Esophagus muscularis mucosa (tissue), 4 donors: ENCODE results near the gene FAM193A. TPM values are rescaled to one million over a fixed set of nuclear protein-coding genes. Genes with fewer than 3 reads are reported as not detected.

Source experiments
- DNase-seq: peaks from one replicate; pipeline ENCODE4 v3.0.0-alpha.2; 2017; ENCODE audit errors: extremely low spot score
- H3K27ac ChIP-seq, 4 donors: fragments of 200-600 bp; sonication (generic); replicated peaks in 1 of 4; 1 replicate in 3 of 4; 2 replicates in 1 of 4; pipeline ENCODE4 v1.5.1; 2016 to 2019; ENCODE audit warnings: mild to moderate bottlenecking in 1 of 4
- H3K27me3 ChIP-seq, 4 donors: fragments of 200-600 bp; sonication (generic); one replicate each; pipeline versions ENCODE4 v1.5.1 to v1.6.0; 2016 to 2019
- H3K36me3 ChIP-seq, 4 donors: fragments of 200-600 bp; sonication (generic); one replicate each; pipeline ENCODE4 v1.5.1; 2016 to 2019
- H3K4me1 ChIP-seq, 4 donors: fragments of 200-600 bp; sonication (generic); one replicate each; pipeline ENCODE4 v1.5.1; 2016 to 2019
- H3K4me3 ChIP-seq, 4 donors: fragments of 200-600 bp; sonication (generic); 1 replicate in 2 of 4; 2 replicates in 2 of 4; pipeline ENCODE4 v1.5.1; 2016 to 2019; ENCODE audit warnings: mild to moderate bottlenecking in 4 of 4, moderate library complexity in 1 of 4
- H3K9me3 ChIP-seq, 4 donors: fragments of 200-600 bp; sonication (generic); 1 replicate in 3 of 4; 2 replicates in 1 of 4; pipeline ENCODE4 v1.5.1; 2016 to 2019
- CTCF ChIP-seq, 3 experiments: fragments of 200-600 bp in 2 of 3; fragments of 450-650 bp in 1 of 3; sonication (generic) in 2 of 3; IDR thresholded peaks; one replicate each; pipeline ENCODE4 v1.5.1; 2017 to 2019; ENCODE audit warnings: antibody characterized with exemption in 3 of 3, mild to moderate bottlenecking in 2 of 3, moderate library complexity in 1 of 3
- EP300 ChIP-seq: sonication (generic); formaldehyde crosslinking; IDR thresholded peaks from one replicate; pipeline ENCODE4 v1.6.1; 2017; ENCODE audit warnings: antibody characterized with exemption
- POLR2A ChIP-seq: fragments of 450-650 bp; IDR thresholded peaks from one replicate; pipeline ENCODE4 v1.6.1; 2017; ENCODE audit warnings: antibody characterized with exemption, moderate library complexity, mild to moderate bottlenecking, low read depth
- POLR2AphosphoS5 ChIP-seq, 2 donors: sonication (generic); formaldehyde crosslinking; IDR thresholded peaks; one replicate each; pipeline ENCODE4 v1.6.1; 2017; ENCODE audit warnings: antibody characterized with exemption in 2 of 2
- WGBS: methylation state at CpG from one replicate; pipeline ENCODE4 v1.1.5; 2018; 5-methylcytosine and 5-hydroxymethylcytosine counted together
- intact Hi-C: fragments of 100-400 bp; cut with DNase I; formaldehyde crosslinking; loops from one replicate; pipeline ENCODE4 v1.15.1; 2023
- total RNA-seq, 4 donors: library from RNA; depleted of rRNA; stranded (reverse); fragments of >200 nt; gene quantifications; one replicate each; pipeline versions ENCODE4 v1.1.0 to v1.2.1, GENCODE V29; 2016

The FAM193A gene
- total RNA-seq, 4 donors from 2014 or later = 20.0 to 30.6 (median 24.6) TPM

- TF ChIP-seq POLR2AphosphoS5 (IDR thresholded peaks at IDR 0.05) (no peak), CTCF (IDR thresholded peaks at IDR 0.05) (no peak), EP300 (no peak)
- DNase-seq = no peak
- Histone ChIP-seq H3K36me3 (peaks cover 70 to 100% (median 98%) of the 10 kb centered on the region in 4 donors), H3K4me1 (peaks cover 0 to 6% (median 0%) of the 10 kb centered on the region in 4 donors), H3K27ac (no peak overlapping the region), H3K4me3 (no peak overlapping the region), H3K9me3 (no peaks in the 10 kb centered on the region), H3K27me3 (no peaks in the 10 kb centered on the region)
- 95% methylated on average over 11 of the region's 12 CpGs for WGBS
- intact Hi-C loops = no loop called here
These were observed 162.6 kb downstream of the FAM193A start for GRCh38 chr4:2698951-2699505.

- no peak for DNase-seq
- H3K36me3 ChIP-seq = peaks cover 71 to 100% (median 98%) of the 10 kb centered on the region in 4 donors
- H3K27me3 ChIP-seq = no peaks in the 10 kb centered on the region
- intact Hi-C loops = no loop called here
- H3K4me3 ChIP-seq = no peak overlapping the region
- peaks cover 0 to 6% (median 0%) of the 10 kb centered on the region in 4 donors for H3K4me1 ChIP-seq
- TF ChIP-seq EP300 (no peak), CTCF (IDR thresholded peaks at IDR 0.05) (no peak), POLR2A (no peak), POLR2AphosphoS5 (IDR thresholded peaks at IDR 0.05) (no peak)
- no peak overlapping the region for H3K27ac ChIP-seq
- no peaks in the 10 kb centered on the region for H3K9me3 ChIP-seq
- 81% methylated on average over 7 of the region's 7 CpGs for WGBS
These were observed 163.1 kb downstream of the FAM193A start for GRCh38 chr4:2699534-2699933.

- Histone ChIP-seq H3K9me3 (no peaks in the 10 kb centered on the region), H3K4me1 (peaks cover 0 to 6% (median 0%) of the 10 kb centered on the region in 4 donors), H3K27me3 (no peaks in the 10 kb centered on the region), H3K27ac (no peak overlapping the region), H3K36me3 (peaks cover 71 to 100% (median 98%) of the 10 kb centered on the region in 4 donors), H3K4me3 (no peak overlapping the region)
- no peak for DNase-seq
- TF ChIP-seq CTCF (IDR thresholded peaks at IDR 0.05) (no peak), EP300 (no peak), POLR2AphosphoS5 (IDR thresholded peaks at IDR 0.05) (no peak)
- WGBS = 66% methylated on average over 8 of the region's 8 CpGs
- intact Hi-C loops = no loop called here
These were observed 163.6 kb downstream of the FAM193A start for GRCh38 chr4:2700031-2700430.

GRCh38 chr4:2702361-2702760 is 165.9 kb downstream of the FAM193A start:
- WGBS = 95% methylated on average over 8 of the region's 8 CpGs
- H3K4me3 ChIP-seq = no peak overlapping the region
- H3K27ac ChIP-seq = no peak overlapping the region
- intact Hi-C loops = no loop called here
- no peaks in the 10 kb centered on the region for H3K27me3 ChIP-seq
- H3K9me3 ChIP-seq = no peaks in the 10 kb centered on the region
- no peak for TF ChIP-seq EP300
- TF ChIP-seq POLR2A = no peak
- no peak for TF ChIP-seq POLR2AphosphoS5 (IDR thresholded peaks at IDR 0.05)
- no peak for TF ChIP-seq CTCF (IDR thresholded peaks at IDR 0.05)
- peaks cover 0 to 6% (median 0%) of the 10 kb centered on the region in 4 donors for H3K4me1 ChIP-seq
- DNase-seq = no peak
- peaks cover 56 to 94% (median 81%) of the 10 kb centered on the region in 4 donors for H3K36me3 ChIP-seq

GRCh38 chr4:2702770-2703169 is 166.3 kb downstream of the FAM193A start:
- Histone ChIP-seq H3K4me1 (peaks cover 0 to 6% (median 0%) of the 10 kb centered on the region in 4 donors), H3K9me3 (no peaks in the 10 kb centered on the region), H3K27ac (no peak overlapping the region), H3K27me3 (no peaks in the 10 kb centered on the region), H3K36me3 (peaks cover 56 to 92% (median 79%) of the 10 kb centered on the region in 4 donors), H3K4me3 (no peak overlapping the region)
- no peak for TF ChIP-seq EP300
- TF ChIP-seq POLR2A = no peak
- TF ChIP-seq CTCF (IDR thresholded peaks at IDR 0.05) = no peak
- TF ChIP-seq POLR2AphosphoS5 (IDR thresholded peaks at IDR 0.05) = no peak
- DNase-seq = no peak
- 97% methylated on average over 7 of the region's 7 CpGs for WGBS
- intact Hi-C loops = no loop called here
